Measurements from ENCODE around the gene DNAJC24. TPM values are rescaled to one million over a fixed set of nuclear protein-coding genes. Genes with fewer than 3 reads are reported as not detected.

The DNAJC24 gene
- total and polyA plus RNA-seq, 10 of the 15 experiments (the other 5 are each of a cell fraction or from before 2014, with no cell fraction given): 10.0 to 25.4 (median 13.8) TPM

- H3K4me2 ChIP-seq (ENCODE audit: control insufficient read depth, insufficient read depth): no peak overlapping the region
- H3K27ac ChIP-seq (ENCODE audit: control insufficient read depth, insufficient read depth): no peak overlapping the region
- H3K79me2 ChIP-seq (ENCODE audit: control insufficient read depth, insufficient read depth, low read length): no peaks in the 10 kb centered on the region; the same call in 1 of the 2 replicates
- no peaks in the 10 kb centered on the region for H3K27me3 ChIP-seq (replicated peaks in 1 of 2; ENCODE audit: control insufficient read depth in 2 of 2, insufficient read depth in 2 of 2, low read length in 1 of 2)
- TF ChIP-seq FOXK2 (IDR thresholded peaks at IDR 0.05) (no peak), TBL1XR1 (IDR thresholded peaks at IDR 0.05; ENCODE audit: low read depth, low read length) (no peak), NR2C2 (IDR thresholded peaks at IDR 0.05; ENCODE audit: borderline replicate concordance, control insufficient read depth, insufficient read length, low read depth) (no peak), RELA (IDR thresholded peaks at IDR 0.05; ENCODE audit: borderline replicate concordance, partially characterized antibody) (no peak), CHD4 (IDR thresholded peaks at IDR 0.05) (no peak), KDM1A (IDR thresholded peaks at IDR 0.05; ENCODE audit: borderline replicate concordance) (no peak), CEBPZ (IDR thresholded peaks at IDR 0.05; ENCODE audit: low read depth, low read length) (no peak), PBX3 (IDR thresholded peaks at IDR 0.05; ENCODE audit: insufficient replicate concordance, low read depth, low read length) (no peak), ZSCAN29 (IDR thresholded peaks at IDR 0.05) (no peak), STAT3 (IDR thresholded peaks at IDR 0.05; ENCODE audit: low read depth, low read length) (no peak), MEF2A (IDR thresholded peaks at IDR 0.05; ENCODE audit: insufficient read depth, low read depth, low read length) (no peak)
- ChIA-PET POLR2A (no interaction called here), CTCF (no interaction called here), RAD21 (ENCODE audit: unreplicated experiment) (no interaction called here), SMC1A (ENCODE audit: uncharacterized antibody, unreplicated experiment) (interaction anchor here (0.8 kb wide), 1 partner anchor 74 kb away, joined by 3 read pairs; no protein-coding TSS in a partner anchor)
- ATAC-seq (no peak), DNase-seq (ENCODE audit: low read depth, low spot score) (no peak), FAIRE-seq (no peak)
- H2AFZ ChIP-seq (ENCODE audit: control insufficient read depth, low read depth, low read length): no peak overlapping the region
- WGBS (ENCODE audit: insufficient coverage, insufficient replicate concordance, low lambda C conversion rate, missing lambda C conversion rate): 96% methylated on average over 2 of the region's 2 CpGs
- H3K9me3 ChIP-seq (replicated peaks; ENCODE audit: control insufficient read depth, insufficient read depth, low read length): no peaks in the 10 kb centered on the region
- H3K9ac ChIP-seq (ENCODE audit: control insufficient read depth, insufficient read depth, low read length): no peak overlapping the region
- H3K36me3 ChIP-seq (ENCODE audit: control insufficient read depth in 2 of 2, insufficient read depth in 2 of 2, low read length in 1 of 2): no peaks in the 10 kb centered on the region; a peak in 2 of 4 replicates
- H4K20me1 ChIP-seq (ENCODE audit: control insufficient read depth, insufficient read depth): no peaks in the 10 kb centered on the region
- H3K4me3 ChIP-seq: no peak overlapping the region
- intact Hi-C loops (cut with micrococcal nuclease; ENCODE audit: unreplicated experiment) (no loop called here), in situ Hi-C loops (cut with MboI) (no loop called here)
- H3K4me1 ChIP-seq (ENCODE audit: control insufficient read depth, insufficient read depth, low read length): no peaks in the 10 kb centered on the region
- no TSS peak for BruUV-seq (replicated peaks)
Measured at GRCh38 chr11:31387379-31387778, 17.7 kb downstream of the DNAJC24 start.

Measured in GM12878 (cell line).